ENCODE results near the gene OTUD3. TPM values are rescaled to one million over a fixed set of nuclear protein-coding genes. Genes with fewer than 3 reads are reported as not detected.

The OTUD3 gene
- total and polyA plus RNA-seq, 2 experiments from 2014 or later: 3.0 to 9.3 TPM

- TF ChIP-seq EZH2 (IDR thresholded peaks at IDR 0.05; ENCODE audit: borderline replicate concordance) (no peak), EZH2phosphoT487 (IDR thresholded peaks at IDR 0.05; ENCODE audit: low read depth, severe bottlenecking, unreplicated experiment) (no peak)
- TF ChIP-seq, protein P1, sequence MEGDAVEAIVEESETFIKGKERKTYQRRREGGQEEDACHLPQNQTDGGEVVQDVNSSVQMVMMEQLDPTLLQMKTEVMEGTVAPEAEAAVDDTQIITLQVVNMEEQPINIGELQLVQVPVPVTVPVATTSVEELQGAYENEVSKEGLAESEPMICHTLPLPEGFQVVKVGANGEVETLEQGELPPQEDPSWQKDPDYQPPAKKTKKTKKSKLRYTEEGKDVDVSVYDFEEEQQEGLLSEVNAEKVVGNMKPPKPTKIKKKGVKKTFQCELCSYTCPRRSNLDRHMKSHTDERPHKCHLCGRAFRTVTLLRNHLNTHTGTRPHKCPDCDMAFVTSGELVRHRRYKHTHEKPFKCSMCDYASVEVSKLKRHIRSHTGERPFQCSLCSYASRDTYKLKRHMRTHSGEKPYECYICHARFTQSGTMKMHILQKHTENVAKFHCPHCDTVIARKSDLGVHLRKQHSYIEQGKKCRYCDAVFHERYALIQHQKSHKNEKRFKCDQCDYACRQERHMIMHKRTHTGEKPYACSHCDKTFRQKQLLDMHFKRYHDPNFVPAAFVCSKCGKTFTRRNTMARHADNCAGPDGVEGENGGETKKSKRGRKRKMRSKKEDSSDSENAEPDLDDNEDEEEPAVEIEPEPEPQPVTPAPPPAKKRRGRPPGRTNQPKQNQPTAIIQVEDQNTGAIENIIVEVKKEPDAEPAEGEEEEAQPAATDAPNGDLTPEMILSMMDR (IDR thresholded peaks at IDR 0.05; ENCODE audit: poor library complexity): no peak
- Histone ChIP-seq H2AFZ (no peak overlapping the region), H3K4me3 (no peak overlapping the region), H3K36me3 (replicated peaks; ENCODE audit: insufficient read depth, low read depth) (peaks cover 4% of the 10 kb centered on the region), H3K79me2 (peaks cover 3% of the 10 kb centered on the region), H4K20me1 (ENCODE audit: insufficient read depth, poor library complexity, severe bottlenecking) (no peaks in the 10 kb centered on the region), H3K9me2 (replicated peaks; ENCODE audit: insufficient read depth) (no peaks in the 10 kb centered on the region), H3K27me3 (no peaks in the 10 kb centered on the region), H3K27ac (no peak overlapping the region), H3K9me3 (ENCODE audit: low read depth) (no peaks in the 10 kb centered on the region), H3K4me1 (ENCODE audit: insufficient read depth) (no peaks in the 10 kb centered on the region), H3K4me2 (no peak overlapping the region)
- 95% methylated on average over 13 of the region's 13 CpGs for WGBS (ENCODE audit: low lambda C conversion rate, missing lambda C conversion rate)
- no peak for DNase-seq (ENCODE audit: low spot score)
These were observed 25.3 kb downstream of the OTUD3 start for GRCh38 chr1:19907456-19907855.

DNA sequence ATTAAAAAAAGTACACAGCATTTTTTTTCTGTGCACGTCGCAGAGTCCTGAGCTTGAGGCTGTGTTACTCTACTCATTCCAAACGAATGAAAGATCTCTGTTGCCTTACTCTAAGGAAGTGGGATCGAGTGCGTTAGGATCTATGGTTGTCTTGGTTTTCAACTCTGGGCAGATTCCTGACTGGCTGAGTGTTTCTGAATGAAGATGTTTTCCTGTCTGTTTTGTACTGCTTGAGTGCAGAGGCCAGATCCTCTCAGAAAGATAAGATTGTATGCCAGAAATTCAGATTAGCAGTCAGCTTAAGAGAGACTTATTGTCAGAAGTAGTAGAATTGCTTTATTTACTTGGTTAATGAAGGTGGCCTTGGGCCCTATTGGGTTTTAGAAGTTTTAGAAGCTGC, 27.2 kb downstream of the OTUD3 start:
- TF ChIP-seq, protein P1 (IDR thresholded peaks at IDR 0.05; ENCODE audit: poor library complexity): no peak
- no peak for TF ChIP-seq EZH2phosphoT487 (IDR thresholded peaks at IDR 0.05; ENCODE audit: low read depth, severe bottlenecking, unreplicated experiment)
- Histone ChIP-seq H3K4me3 (no peak overlapping the region), H3K4me2 (no peak overlapping the region), H3K27me3 (no peaks in the 10 kb centered on the region), H3K9me3 (ENCODE audit: low read depth) (no peaks in the 10 kb centered on the region), H3K27ac (no peak overlapping the region), H3K36me3 (replicated peaks; ENCODE audit: insufficient read depth, low read depth) (peaks cover 4% of the 10 kb centered on the region), H2AFZ (no peak overlapping the region), H4K20me1 (ENCODE audit: insufficient read depth, poor library complexity, severe bottlenecking) (no peaks in the 10 kb centered on the region), H3K4me1 (ENCODE audit: insufficient read depth) (no peaks in the 10 kb centered on the region), H3K79me2 (no peaks in the 10 kb centered on the region), H3K9me2 (replicated peaks; ENCODE audit: insufficient read depth) (no peaks in the 10 kb centered on the region)
- WGBS (ENCODE audit: low lambda C conversion rate, missing lambda C conversion rate): 65% methylated on average over 5 of the region's 5 CpGs
- DNase-seq (ENCODE audit: low spot score): no peak

DNA sequence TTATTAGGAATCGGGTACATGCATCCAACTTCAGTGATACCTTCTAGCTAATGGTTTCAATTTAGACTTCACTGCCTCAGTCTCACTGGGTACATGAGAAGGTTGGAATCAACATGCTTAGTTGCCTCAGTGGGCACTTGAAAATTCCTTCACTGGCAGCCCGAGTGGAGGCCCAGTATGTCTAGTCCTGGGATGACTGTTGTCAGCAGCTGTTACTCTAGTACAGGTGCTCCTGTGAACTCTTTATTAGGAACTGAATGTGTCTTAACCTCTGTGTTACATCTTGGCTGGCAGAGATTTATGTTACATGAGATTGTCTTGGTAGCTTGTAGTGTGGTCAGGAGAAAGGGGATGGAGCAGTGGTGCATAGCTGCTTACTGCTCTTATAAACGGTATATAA, 27.8 kb downstream of the OTUD3 start:
- Histone ChIP-seq H3K36me3 (replicated peaks; ENCODE audit: insufficient read depth, low read depth) (peaks cover 4% of the 10 kb centered on the region), H3K27ac (no peak overlapping the region), H3K9me3 (ENCODE audit: low read depth) (no peaks in the 10 kb centered on the region), H3K4me3 (no peak overlapping the region), H3K4me2 (no peak overlapping the region), H2AFZ (no peak overlapping the region), H3K9me2 (replicated peaks; ENCODE audit: insufficient read depth) (no peaks in the 10 kb centered on the region), H3K27me3 (no peaks in the 10 kb centered on the region), H3K4me1 (ENCODE audit: insufficient read depth) (no peaks in the 10 kb centered on the region), H4K20me1 (ENCODE audit: insufficient read depth, poor library complexity, severe bottlenecking) (no peaks in the 10 kb centered on the region), H3K79me2 (no peaks in the 10 kb centered on the region)
- DNase-seq (ENCODE audit: low spot score): no peak
- WGBS (ENCODE audit: low lambda C conversion rate, missing lambda C conversion rate): 88% methylated on average over 3 of the region's 3 CpGs
- no peak for TF ChIP-seq EZH2phosphoT487 (IDR thresholded peaks at IDR 0.05; ENCODE audit: low read depth, severe bottlenecking, unreplicated experiment)
- TF ChIP-seq, protein P1 (IDR thresholded peaks at IDR 0.05; ENCODE audit: poor library complexity): no peak
- TF ChIP-seq EZH2 (IDR thresholded peaks at IDR 0.05; ENCODE audit: borderline replicate concordance): no peak

DNA sequence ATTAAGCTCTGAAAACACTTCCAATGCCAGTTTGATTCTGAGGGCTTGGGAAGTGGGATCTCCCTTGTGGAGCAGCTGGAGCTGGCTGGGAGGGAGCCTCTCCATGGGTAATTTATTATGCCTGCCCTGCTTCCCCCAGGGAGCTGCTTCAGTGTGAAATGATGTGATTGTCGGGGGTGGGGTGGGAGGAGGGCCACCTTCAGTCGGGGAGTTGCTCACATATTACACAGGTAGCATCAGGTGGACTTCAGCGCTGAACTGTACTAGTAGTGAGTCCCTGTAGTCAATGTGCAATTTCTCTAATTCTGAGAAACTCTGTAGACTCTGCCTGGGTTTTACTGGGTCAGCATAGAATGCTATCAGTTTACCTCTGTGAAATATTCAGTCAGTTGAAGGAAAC, 28.5 kb downstream of the OTUD3 start:
- H3K27ac ChIP-seq: no peak overlapping the region
- no peaks in the 10 kb centered on the region for H3K9me3 ChIP-seq (ENCODE audit: low read depth)
- H3K36me3 ChIP-seq (replicated peaks; ENCODE audit: insufficient read depth, low read depth): peaks cover 4% of the 10 kb centered on the region
- no peaks in the 10 kb centered on the region for H3K79me2 ChIP-seq
- H4K20me1 ChIP-seq (ENCODE audit: insufficient read depth, poor library complexity, severe bottlenecking): no peaks in the 10 kb centered on the region
- no peak for TF ChIP-seq EZH2 (IDR thresholded peaks at IDR 0.05; ENCODE audit: borderline replicate concordance)
- no peak for TF ChIP-seq EZH2phosphoT487 (IDR thresholded peaks at IDR 0.05; ENCODE audit: low read depth, severe bottlenecking, unreplicated experiment)
- TF ChIP-seq, protein P1 (IDR thresholded peaks at IDR 0.05; ENCODE audit: poor library complexity): no peak
- WGBS (ENCODE audit: low lambda C conversion rate, missing lambda C conversion rate): 92% methylated on average over 2 of the region's 3 CpGs
- DNase-seq (ENCODE audit: low spot score): no peak
- no peaks in the 10 kb centered on the region for H3K4me1 ChIP-seq (ENCODE audit: insufficient read depth)
- H2AFZ ChIP-seq: no peak overlapping the region
- no peak overlapping the region for H3K4me3 ChIP-seq
- no peaks in the 10 kb centered on the region for H3K9me2 ChIP-seq (replicated peaks; ENCODE audit: insufficient read depth)
- H3K4me2 ChIP-seq: no peak overlapping the region
- H3K27me3 ChIP-seq: no peaks in the 10 kb centered on the region

Data from hepatocyte (in vitro differentiated cells).